Stimulated activated CD4-positive, alpha-beta T cell treated with anti-CD3 and anti-CD28 coated beads, TNF-alpha, amount 100 ng/mL, for 1 hour (primary cell): ENCODE data around the gene TANGO6.

Experiments used
- DNase-seq, 3 donors: peaks; one replicate each; pipeline ENCODE4 v3.0.0-alpha.2; 2020; ENCODE audit warnings: low read depth in 3 of 3, low spot score in 1 of 3

The TANGO6 gene

GRCh38 chr16:69133373-69133954, 290.1 kb downstream of the TANGO6 start:
- DNase-seq: no peak
